A172 (cell line): ENCODE measurements around the gene ZNF644. TPM values are rescaled to one million over a fixed set of nuclear protein-coding genes. Genes with fewer than 3 reads are reported as not detected.
"Not testable (repeated sequence)": the region's sequence is repeated elsewhere in the genome, so short reads cannot be mapped to it uniquely, and the experiment has no call there.

ENCODE experiments used
- DNase-seq: peaks from one replicate; pipeline ENCODE4 v3.0.0-alpha.2; 2015; ENCODE audit warnings: low spot score
- total RNA-seq: library from RNA; depleted of rRNA; stranded (reverse); fragments of >200 nt; shearing (Covaris generic); gene quantifications from 2 replicates; pipeline ENCODE4 v1.2.3, GENCODE V29; 2014

The ZNF644 gene
- total RNA-seq, 1 experiment from 2014 or later, result 50.0 TPM

DNA sequence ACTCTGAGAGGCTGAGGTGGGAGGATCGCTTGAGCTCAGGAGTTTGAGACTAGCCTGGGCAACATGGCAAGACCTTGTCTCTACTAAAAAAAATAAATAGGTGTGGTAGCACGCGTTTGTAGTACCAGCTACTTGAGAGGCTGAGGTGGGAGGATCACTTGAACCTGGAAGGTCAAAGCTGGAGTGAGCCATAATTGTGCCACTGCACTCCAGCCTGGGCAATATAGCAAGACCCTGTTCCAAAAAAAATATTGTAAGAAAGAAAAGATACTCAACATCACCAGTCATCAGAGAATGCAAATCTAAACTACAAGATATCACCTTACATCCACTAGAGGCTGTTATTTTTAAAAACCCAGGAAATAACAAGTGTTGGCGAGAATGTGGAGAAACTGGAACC lies 32.5 kb downstream of the ZNF644 start:
- no peak for DNase-seq

DNA sequence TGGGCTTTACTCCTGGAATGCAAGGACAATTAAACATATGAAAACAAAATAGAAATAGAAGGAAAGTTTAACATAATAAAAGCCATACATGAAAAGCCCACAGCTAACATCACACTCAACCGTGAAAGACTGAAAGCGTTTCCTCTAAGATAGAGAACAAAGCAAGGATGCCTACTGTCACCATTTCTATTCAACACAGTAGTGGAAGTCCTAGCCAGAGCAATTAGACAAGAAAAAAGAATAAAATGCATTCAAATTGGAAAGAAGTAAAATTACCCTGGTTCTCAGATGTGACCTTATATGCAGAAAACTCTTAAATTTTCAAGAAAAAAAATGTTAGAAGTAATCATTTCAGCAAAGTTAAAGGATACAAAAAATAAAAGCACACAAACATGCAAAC lies 34.0 kb downstream of the ZNF644 start:
- no peak for DNase-seq

DNA sequence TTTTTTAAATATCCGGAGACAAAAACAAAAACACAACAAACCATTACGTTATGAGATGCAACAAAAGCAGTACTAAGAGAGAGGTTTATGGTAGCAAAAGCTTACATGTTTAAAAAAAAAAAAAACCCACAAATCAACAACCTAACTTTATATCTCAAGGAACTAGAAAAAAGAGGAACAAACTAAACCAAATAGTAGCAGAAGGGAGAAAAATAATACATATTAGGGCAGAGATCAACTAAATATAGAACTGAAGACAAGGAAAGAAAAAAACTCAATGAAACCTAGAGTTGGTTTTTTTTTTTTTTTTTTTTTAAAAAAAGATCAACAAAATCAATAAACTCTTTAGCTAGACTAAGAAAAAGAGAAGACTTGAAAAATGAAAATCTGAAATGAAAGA lies 34.9 kb downstream of the ZNF644 start:
- DNase-seq, result no peak

DNA sequence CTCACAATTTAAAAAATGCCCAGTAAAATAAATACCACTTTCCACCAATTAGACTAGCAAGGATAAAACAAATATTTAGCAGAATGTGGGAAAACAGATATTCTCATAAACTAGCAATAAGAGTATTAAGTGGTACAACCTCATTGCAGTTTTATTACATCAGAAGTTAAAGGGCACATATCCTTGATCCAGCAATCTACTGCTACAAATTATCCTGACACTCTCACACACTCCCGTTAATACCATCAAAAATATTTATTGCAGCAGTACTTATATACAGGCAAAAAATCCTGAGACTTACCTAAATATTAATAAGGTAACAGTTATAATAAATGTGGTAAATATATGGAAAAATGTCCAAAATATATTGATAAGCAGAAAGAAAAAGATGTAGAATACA lies 44.3 kb downstream of the ZNF644 start:
- no peak for DNase-seq

DNA sequence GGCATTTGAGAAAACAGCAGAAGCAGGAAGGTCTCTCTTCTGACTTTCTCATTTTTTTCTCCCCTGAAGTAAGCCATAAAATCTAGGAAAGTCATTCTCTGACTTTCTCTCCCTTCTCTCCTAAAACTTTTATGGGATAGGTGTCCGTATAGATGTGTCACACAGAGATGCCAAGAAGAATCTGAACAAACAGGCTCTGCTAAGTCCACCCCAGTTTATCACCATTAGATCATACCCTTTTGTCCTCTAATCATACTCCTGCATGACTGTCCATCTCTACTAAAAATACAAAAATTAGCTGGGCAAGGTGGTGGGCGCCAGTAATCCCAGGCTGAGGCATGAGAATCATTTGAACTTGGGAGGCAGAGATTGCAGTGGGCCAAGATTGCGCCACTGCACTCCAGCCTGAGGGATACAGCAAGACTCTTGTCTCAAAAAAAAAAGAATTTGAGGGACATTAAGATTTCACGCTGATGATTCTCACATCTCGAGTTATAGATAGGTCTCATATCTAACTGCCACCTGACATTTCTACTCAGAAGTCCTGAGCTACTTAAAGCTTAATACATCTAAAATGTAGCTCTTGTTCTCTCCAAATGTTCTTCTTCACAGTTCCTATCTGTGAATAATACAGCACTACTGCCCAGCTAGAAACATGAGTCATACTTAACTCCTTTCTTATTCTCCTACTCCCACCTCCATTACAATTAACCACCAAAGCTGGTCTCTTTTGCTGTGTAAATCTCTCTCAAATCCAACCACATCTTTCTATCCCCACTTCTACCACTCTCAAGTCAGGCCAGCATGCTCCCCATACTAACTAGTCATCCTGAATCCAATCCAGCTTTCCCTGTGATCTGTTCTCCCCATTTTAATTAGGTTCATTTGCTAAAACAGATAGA lies 47.7 kb downstream of the ZNF644 start:
- peak; percentile 28 for DNase-seq

DNA sequence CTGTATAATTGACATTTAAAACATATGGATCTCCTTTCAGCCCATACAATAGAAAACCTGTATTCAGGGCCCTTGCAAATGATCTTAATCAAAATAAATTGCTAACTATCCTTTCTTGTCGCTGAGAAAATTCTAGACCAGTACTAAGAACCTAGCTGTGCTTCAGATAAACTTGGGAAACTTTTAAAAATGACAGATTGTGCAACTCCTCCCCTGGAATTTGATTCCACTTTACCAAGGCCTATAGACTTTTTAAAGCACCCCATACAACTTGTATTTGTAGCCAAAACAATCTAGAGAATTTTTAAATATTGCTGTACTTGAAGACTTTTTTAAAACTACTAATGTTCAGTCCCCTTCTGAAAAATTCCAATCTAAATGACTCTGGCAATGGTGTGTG lies 51.6 kb downstream of the ZNF644 start:
- no peak for DNase-seq

DNA sequence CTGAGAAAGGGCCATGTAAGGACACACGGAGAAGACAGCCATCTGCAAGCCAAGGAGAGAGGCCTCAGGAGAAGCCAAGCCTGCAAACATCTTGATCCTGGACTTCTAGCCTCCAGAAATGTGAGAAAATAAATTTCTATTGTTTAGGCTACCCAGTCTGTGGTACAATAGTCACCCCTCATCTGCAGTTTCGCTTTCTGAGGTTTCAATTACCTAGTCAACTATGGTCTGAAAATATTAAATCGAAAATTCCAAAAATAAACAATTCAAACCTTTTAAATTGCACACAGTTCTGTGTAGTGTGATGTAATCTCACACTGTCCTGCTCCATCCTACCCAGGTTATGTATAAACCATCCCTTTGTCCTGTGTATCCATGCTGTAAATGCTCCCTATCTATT lies 52.6 kb downstream of the ZNF644 start:
- no peak for DNase-seq

DNA sequence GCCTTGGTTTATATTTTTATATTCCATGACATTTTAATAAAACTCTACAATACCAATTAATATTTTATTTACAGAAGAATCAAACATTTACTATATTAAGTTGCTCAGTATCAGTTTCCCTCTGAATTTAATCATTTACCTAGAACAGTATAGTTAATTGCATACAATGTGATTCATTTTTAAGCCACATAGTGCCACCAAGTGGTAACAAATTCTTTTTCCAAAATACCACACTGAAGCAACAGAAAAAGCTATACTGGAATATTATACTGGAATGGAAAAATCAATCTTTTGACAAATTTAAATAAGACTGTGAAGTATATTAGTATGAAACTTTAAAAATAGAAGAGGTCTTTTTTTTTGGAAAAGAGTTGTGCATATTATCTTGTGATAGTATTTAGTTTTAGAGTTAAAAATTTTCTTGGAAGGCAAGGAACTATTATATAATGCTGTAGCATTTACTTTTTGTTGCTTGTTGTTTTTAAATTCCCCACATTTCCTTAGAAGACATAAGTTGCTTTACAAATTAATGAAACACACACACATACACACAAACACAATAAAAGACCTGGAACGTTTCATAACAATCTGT lies 57.3 kb downstream of the ZNF644 start:
- no peak for DNase-seq

DNA sequence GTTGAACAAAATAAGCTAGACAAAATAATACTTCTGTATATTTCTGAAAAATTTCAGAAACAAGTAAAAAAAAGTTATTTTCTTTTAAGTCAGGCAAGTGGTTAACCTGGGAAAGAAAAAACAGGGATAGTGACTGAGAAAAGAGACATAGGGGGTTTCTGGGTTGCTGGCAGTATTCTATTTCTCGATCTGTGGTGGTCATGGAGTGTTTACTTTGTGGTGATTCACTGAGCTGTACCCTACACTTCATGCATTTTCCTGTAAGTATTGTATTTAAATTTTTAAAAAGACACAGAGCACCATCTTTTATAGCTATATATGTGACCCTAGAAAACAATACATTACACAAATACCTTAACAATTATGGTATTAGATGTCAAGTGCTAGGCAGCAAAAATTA lies 58.2 kb downstream of the ZNF644 start:
- DNase-seq, result no peak

DNA sequence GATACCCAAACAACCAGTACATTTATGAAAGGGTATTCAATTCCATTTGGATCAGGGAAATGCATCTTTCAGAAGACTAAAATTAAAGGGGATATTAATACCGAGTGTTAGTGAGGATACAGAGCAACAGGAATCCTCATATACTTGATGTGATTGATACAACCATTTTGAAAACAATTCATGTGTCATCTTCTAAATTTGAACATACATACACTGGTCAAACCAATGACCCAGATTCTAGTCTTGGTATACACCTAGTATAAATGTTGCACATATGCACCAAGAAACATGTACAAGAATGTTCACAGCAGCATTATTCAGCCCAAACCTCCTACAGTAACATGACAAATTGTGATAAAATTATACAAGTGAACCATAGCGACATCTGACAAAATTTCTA lies 58.6 kb downstream of the ZNF644 start:
- DNase-seq, result no peak

DNA sequence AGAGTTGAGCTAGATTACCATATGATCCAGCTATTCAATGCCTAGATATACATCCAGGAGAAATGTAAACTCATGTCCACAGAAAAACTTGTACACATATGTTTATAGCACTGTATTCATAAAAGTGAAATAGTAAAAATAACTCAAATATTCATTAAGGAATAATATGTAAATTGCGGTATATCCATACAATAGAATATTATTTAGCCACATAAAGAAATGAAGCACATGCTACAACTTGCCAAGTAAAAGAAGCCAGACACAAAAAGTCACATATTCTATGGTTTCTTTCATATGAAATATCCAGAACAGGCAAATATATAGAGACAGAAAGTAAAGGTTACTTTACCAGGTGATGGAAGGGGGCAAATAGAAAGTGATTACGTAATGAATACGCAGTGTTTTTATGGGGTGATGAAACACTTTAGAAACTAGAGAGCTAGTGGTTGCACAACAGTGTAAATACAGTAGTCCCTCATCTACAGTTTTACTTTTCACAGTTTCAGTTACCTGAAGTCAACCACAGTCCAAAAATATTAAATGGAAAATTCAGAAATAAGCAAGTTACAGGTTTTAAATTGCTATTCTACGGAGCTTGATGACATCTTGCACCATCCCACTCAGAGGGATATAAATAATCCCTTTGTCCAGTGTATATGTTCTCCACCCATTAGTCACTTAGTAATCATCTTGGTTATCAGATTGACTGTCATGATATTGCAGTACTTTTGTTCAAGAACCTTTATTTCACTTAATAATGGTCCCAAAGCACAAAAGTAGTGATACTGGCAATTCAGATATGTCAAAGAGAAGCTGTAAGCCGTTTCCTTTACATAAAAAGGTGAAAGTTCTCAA lies 62.3 kb downstream of the ZNF644 start:
- DNase-seq, result peak; percentile 14

DNA sequence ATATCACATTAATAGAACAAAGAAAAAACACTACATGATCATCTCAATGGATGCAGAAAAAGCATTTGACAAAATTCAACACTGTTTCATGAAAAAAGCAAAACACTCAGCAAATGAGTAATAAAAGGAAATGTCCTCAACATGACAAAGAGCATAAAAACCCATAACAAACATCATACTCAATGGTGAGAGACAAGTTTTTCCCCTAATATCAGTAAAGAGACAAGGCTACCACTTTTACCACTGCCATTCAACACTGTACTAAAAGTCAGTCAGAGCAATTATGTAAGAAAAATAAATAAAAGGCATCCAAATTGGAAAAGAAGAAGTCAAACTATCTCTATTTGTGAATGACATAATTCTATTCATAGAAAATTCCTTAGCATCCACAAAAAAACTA lies 64.3 kb downstream of the ZNF644 start:
- no peak for DNase-seq

DNA sequence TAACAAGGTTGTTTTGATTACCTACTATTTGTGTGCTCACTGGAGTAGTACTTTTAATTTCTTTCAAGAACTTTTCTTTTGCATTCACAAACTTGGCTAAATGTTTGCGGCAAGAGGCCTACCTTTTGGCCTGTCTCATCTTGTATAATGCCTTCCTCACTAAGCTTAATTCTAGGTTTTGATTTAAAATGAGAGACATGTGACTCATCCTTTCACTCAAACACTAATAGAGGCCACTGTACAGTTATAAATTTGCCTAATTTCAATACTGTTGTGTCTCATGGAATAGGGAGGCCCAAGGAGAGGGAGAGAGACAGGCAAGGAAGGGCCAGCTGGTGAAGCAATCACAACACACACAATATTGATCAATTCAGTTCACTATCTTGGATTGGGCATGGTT lies 66.1 kb downstream of the ZNF644 start:
- no peak for DNase-seq

DNA sequence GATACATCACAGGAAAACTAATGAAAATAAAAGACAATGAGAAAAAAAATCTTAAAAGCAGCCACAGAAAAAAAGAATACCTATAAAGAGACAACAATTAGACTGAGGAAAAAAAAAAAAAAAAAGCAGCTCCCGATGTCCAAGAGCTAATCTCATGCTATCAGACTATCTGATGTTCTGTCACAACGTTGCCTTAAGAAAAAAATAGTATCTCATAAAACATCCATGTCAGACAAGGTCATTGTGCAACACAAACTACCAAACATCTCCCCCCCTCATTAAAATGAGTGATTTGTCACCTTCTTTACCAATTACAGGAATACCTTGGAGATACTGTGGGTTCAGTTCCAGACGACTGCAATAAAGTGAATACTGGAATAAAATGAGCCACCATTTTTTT lies 68.9 kb downstream of the ZNF644 start:
- DNase-seq, result no peak

DNA sequence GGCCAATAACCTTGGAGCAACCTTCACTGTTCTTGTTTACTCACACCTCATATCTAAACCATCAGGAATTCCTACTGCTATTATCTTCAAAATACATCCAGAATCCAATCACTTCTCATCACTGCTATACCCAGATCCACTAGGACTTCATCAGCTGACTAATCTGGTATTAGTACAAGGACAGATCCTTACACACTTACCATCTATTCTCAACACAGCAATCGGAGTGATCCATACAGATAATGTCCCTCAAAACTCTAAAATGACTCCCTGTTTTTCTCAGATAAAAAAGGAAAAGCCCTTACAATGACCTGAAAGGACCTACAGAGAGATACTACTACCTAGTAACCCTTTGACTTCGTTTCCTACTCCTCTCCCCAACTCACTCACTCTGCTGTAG lies 70.8 kb downstream of the ZNF644 start:
- no peak for DNase-seq

DNA sequence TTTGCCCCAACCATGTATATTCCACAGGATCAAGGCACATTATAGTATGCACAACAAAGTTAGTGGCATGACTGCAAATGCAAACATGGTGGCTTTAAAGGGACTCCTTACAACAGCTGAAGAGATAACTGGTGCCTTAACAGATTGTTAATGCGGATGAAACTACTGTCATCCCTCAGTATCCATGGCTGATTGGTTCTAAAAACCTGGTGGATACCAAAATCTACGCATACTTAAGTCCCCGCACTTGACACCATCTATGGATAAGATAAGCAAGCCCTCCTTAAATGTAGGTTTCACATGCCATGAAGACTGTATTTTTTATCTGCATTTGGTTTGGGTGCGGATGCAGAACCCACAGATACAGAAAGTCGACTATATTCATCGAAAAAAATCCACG lies 73.5 kb downstream of the ZNF644 start:
- no peak for DNase-seq

DNA sequence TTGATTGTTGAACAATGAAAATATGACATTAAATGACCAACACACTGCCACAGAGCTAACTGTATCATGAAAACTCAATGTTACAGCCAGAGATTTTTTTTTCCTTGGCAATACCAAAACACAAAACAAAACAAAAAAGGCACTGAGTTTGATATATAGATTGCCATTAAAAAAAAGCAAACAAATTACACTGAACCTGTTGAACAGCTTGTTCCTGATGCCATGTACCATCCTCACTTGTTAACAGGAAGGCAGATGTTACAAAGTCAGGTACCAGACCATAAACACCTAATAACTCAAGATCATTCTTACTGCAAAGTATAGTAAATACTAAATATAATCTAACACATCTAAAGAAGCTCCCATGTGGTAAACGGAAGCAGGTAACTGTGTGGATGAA lies 75.2 kb downstream of the ZNF644 start:
- DNase-seq, result no peak

DNA sequence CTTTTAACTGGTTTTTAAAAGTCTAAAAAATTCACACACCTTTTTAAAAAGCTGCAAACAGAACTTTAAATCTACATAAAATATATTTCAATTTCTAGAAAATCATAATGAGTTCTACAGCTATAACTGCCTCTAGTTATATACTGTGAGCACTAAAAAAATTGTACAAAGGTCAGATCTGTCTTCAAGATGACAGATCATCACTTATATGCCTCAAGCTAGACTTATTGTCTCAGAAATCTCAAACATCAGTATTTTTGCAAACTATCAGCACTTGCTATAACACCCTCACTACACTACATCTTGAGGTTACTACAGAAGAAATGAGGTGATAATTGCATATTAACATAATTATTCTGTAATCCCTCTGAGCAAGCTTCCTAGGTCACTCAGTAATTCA lies 76.5 kb downstream of the ZNF644 start:
- no peak for DNase-seq

DNA sequence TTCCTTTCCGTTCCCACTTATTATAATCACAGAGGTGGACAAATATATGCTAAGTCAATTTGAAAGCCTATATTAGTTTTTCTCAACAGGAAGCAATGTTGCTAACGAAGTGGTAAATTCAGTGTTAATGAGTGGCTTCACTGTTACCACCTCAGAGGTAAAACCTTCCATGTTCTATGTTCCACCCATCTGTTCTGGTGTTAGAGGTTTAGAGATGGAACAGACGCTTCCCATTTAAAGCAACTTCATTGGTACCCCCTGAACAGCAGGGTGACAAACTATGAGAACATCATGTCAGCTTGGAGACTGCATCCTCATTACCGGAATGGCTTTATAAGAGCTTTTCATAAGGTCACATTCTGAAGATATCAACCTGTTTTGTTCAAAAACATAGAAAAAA lies 77.9 kb downstream of the ZNF644 start:
- DNase-seq, result no peak

DNA sequence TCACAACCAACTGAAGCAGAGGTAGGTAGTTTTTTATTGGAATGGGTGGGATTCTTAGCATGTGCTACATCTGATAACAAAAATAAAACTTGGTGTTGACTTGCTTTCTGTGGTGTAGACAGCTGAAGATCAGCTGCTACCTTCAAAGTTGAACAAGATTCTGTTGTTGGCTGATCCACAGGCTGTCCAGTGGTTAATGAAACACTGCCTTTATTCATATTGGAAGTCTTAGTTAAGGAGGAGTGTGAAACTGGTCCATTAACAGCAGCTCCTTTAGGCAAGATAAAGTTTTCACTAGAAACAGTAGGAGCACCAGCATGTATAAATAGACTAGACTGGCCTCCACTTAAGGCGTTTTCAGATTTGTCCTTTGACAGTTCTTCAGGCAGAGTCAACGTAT lies 81.1 kb downstream of the ZNF644 start:
- DNase-seq, result no peak

DNA sequence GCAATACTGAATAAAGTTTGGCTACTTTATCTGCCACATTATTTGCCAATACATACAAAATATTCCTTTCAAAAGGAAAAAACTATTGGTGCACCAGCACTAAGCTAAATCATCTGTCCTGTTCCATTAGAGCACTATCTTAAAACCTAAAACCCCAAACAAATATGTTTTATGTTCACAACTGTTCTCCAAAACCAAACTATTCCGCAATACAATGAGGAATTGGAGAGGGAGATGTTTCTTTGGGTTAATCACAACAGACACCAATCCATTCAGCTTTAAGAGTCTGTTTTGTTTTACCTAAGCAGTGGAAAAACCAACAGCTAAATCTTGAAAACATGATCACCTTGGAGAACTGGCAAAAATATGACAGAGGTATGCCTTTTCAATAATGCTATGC lies 85.1 kb downstream of the ZNF644 start:
- DNase-seq, result no peak

DNA sequence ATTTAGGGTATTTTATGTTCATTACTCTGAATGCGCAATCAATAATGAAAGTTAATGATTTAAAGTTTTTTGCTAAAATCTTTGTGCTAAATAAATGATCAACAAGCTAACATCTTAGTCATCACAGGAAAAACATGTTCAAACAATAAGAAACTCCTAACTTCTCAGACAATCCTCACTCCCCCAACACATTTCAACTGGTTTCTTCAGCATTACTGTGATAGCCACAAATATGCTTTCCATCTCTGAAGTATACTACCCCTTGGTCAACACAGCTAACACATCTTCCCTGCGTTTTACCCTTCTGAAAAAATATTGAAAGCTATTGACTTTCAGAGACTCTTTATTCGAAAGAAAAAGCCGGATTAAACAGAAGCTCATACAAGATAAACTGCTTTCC lies 85.8 kb downstream of the ZNF644 start:
- no peak for DNase-seq

DNA sequence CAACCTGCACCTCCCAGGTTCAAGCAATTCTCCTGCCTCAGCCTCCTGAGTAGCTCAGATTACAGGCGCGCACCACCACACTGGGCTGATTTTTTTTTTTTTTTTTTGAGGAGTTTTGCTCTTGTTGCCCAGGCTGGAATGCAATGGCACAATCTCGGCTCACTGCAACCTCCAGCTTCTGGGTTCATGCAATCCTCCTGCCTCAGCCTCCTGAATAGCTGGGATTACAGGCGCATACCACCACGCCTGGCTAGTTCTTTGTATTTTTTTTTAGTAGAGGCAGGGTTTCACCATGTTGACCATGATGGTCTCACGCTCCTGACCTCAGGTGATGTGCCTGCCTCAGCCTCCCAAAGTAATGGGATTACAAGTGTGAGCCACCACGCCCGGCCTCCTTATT lies 93.6 kb downstream of the ZNF644 start:
- not testable (repeated sequence) for DNase-seq
